SK-N-SH treated with all-trans-retinoic acid at 6 μM for 48 hours (cell line): Measurements from ENCODE around the gene E2F7.
"Not testable (repeated sequence)": the region's sequence is repeated elsewhere in the genome, so short reads cannot be mapped to it uniquely, and the experiment has no call there.

Source experiments
- ATAC-seq: fragments of 200-7000 bp; cut with Tn5 transposase; 3 replicates; pipeline ENCODE4 v1.9.1; 2020; ENCODE audit warnings: mild to moderate bottlenecking, moderate library complexity
- ARNTL ChIP-seq: fragments of 450-650 bp; formaldehyde crosslinking; IDR thresholded peaks from 2 replicates; pipeline ENCODE4 v1.5.0; 2020; ENCODE audit warnings: low read depth, mild to moderate bottlenecking, moderate library complexity, borderline replicate concordance
- BACH2 ChIP-seq: fragments of 250-450 bp; sonication (Bioruptor Pico); IDR thresholded peaks from 2 replicates; pipeline ENCODE4 v1.9.0; 2021; ENCODE audit warnings: mild to moderate bottlenecking, borderline replicate concordance
- CSDC2 ChIP-seq: fragments of 250-450 bp; sonication (Bioruptor Pico); IDR thresholded peaks from 2 replicates; pipeline ENCODE4 v1.5.0; 2020; ENCODE audit warnings: mild to moderate bottlenecking, moderate library complexity
- ESRRG ChIP-seq: fragments of 250-450 bp; sonication (Bioruptor Pico); IDR thresholded peaks from 2 replicates; pipeline ENCODE4 v1.6.1; 2021; ENCODE audit warnings: mild to moderate bottlenecking
- GLIS3 ChIP-seq: fragments of 250-450 bp; sonication (Bioruptor Pico); IDR thresholded peaks from 2 replicates; pipeline ENCODE4 v1.5.0; 2020; ENCODE audit warnings: mild to moderate bottlenecking, moderate library complexity
- ISL1 ChIP-seq: fragments of 250-450 bp; sonication (Bioruptor Pico); IDR thresholded peaks from 2 replicates; pipeline ENCODE4 v2.1.2; 2022; ENCODE audit warnings: mild to moderate bottlenecking, moderate library complexity
- PPARA ChIP-seq: fragments of 250-450 bp; sonication (Bioruptor Pico); IDR thresholded peaks from 2 replicates; pipeline ENCODE4 v1.5.0; 2020; ENCODE audit warnings: mild to moderate bottlenecking, borderline replicate concordance
- SNAI2 ChIP-seq: fragments of 250-450 bp; sonication (Bioruptor Pico); IDR thresholded peaks from 2 replicates; pipeline ENCODE4 v1.5.0; 2020; ENCODE audit warnings: mild to moderate bottlenecking, moderate library complexity
- TOX ChIP-seq: fragments of 250-450 bp; sonication (Bioruptor Pico); IDR thresholded peaks from 2 replicates; pipeline ENCODE4 v1.8.0; 2021; ENCODE audit warnings: mild to moderate bottlenecking, moderate library complexity, borderline replicate concordance
- ZC3H10 ChIP-seq: fragments of 250-450 bp; sonication (Bioruptor Pico); IDR thresholded peaks from 2 replicates; pipeline ENCODE4 v1.5.1; 2021; ENCODE audit warnings: mild to moderate bottlenecking, moderate library complexity
- ZFP3 ChIP-seq: fragments of 250-450 bp; sonication (Bioruptor Pico); IDR thresholded peaks from 2 replicates; pipeline ENCODE4 v1.5.0; 2020; ENCODE audit warnings: mild to moderate bottlenecking, moderate library complexity
- ZFP30 ChIP-seq: fragments of 450-650 bp; formaldehyde crosslinking; IDR thresholded peaks from 2 replicates; pipeline ENCODE4 v1.5.0; 2022; ENCODE audit warnings: mild to moderate bottlenecking, moderate library complexity
- ZNF565 ChIP-seq: fragments of 450-650 bp; formaldehyde crosslinking; conservative IDR thresholded peaks from 2 replicates; pipeline ENCODE4 v1.5.0; 2020; ENCODE audit warnings: low read depth, mild to moderate bottlenecking, moderate library complexity
- ZNF70 ChIP-seq: fragments of 450-650 bp; formaldehyde crosslinking; IDR thresholded peaks from 2 replicates; pipeline ENCODE4 v1.5.0; 2020; ENCODE audit warnings: mild to moderate bottlenecking, moderate library complexity
- ZNF8 ChIP-seq: fragments of 450-650 bp; formaldehyde crosslinking; IDR thresholded peaks from 2 replicates; pipeline ENCODE4 v1.5.0; 2020; ENCODE audit warnings: mild to moderate bottlenecking, moderate library complexity
- TF ChIP-seq, protein P1 (sequence below): fragments of 250-450 bp; sonication (Bioruptor Pico); IDR thresholded peaks from 2 replicates; pipeline ENCODE4 v1.8.0; 2021; ENCODE audit warnings: low read depth, mild to moderate bottlenecking, moderate library complexity, borderline replicate concordance
- TF ChIP-seq, protein P2 (sequence below): fragments of 250-450 bp; sonication (Bioruptor Pico); IDR thresholded peaks from 2 replicates; pipeline ENCODE4 v1.5.1; 2020; ENCODE audit warnings: low read depth, mild to moderate bottlenecking, moderate library complexity
- TF ChIP-seq, protein P3 (sequence below): fragments of 250-450 bp; sonication (Bioruptor Pico); IDR thresholded peaks from 2 replicates; pipeline ENCODE4 v1.5.0; 2020; ENCODE audit warnings: mild to moderate bottlenecking, moderate library complexity
- TF ChIP-seq, protein P4 (sequence below): fragments of 250-450 bp; sonication (Bioruptor Pico); IDR thresholded peaks from 2 replicates; pipeline ENCODE4 v1.5.1; 2021; ENCODE audit warnings: mild to moderate bottlenecking, moderate library complexity
- TF ChIP-seq, protein P5 (sequence below): fragments of 250-450 bp; sonication (Bioruptor Pico); IDR thresholded peaks from 2 replicates; pipeline ENCODE4 v1.8.0; 2020; ENCODE audit warnings: mild to moderate bottlenecking, moderate library complexity, borderline replicate concordance

E2F7 gene

DNA sequence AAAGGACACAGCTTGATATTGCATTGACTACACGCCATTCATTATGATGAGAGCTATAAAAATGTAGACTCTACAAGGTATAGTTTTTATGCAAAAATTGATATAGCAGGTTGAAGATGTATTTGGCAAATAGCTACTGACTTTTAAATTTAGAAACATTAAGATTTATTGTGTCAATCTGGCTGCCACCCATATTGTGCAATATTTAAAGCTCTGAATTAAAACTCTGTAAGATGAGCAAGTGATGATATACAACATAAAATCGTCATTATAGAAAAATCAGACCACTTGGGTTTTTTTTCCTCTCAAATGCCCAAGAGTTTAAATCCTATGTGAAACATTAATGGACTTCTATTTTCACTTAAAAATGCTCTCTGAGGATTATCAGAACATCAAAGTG lies 36.8 kb upstream of the E2F7 start (continued):
- TF ChIP-seq, protein P1, sequence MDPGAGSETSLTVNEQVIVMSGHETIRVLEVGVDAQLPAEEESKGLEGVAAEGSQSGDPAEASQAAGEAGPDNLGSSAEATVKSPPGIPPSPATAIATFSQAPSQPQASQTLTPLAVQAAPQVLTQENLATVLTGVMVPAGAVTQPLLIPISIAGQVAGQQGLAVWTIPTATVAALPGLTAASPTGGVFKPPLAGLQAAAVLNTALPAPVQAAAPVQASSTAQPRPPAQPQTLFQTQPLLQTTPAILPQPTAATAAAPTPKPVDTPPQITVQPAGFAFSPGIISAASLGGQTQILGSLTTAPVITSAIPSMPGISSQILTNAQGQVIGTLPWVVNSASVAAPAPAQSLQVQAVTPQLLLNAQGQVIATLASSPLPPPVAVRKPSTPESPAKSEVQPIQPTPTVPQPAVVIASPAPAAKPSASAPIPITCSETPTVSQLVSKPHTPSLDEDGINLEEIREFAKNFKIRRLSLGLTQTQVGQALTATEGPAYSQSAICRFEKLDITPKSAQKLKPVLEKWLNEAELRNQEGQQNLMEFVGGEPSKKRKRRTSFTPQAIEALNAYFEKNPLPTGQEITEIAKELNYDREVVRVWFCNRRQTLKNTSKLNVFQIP (CRISPR knock-in tag) = no peak
- TF ChIP-seq ZNF565 (CRISPR knock-in tag) (no peak), TOX (CRISPR knock-in tag) (no peak), CSDC2 (CRISPR knock-in tag) (no peak), ZNF8 (CRISPR knock-in tag) (no peak), PPARA (CRISPR knock-in tag) (no peak), ISL1 (CRISPR knock-in tag) (no peak), ZFP30 (CRISPR knock-in tag) (no peak)
- TF ChIP-seq, protein P2, sequence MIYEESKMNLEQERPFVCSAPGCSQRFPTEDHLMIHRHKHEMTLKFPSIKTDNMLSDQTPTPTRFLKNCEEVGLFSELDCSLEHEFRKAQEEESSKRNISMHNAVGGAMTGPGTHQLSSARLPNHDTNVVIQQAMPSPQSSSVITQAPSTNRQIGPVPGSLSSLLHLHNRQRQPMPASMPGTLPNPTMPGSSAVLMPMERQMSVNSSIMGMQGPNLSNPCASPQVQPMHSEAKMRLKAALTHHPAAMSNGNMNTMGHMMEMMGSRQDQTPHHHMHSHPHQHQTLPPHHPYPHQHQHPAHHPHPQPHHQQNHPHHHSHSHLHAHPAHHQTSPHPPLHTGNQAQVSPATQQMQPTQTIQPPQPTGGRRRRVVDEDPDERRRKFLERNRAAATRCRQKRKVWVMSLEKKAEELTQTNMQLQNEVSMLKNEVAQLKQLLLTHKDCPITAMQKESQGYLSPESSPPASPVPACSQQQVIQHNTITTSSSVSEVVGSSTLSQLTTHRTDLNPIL (CRISPR knock-in tag) = no peak
- TF ChIP-seq, all 23 proteins: peak for 0

DNA sequence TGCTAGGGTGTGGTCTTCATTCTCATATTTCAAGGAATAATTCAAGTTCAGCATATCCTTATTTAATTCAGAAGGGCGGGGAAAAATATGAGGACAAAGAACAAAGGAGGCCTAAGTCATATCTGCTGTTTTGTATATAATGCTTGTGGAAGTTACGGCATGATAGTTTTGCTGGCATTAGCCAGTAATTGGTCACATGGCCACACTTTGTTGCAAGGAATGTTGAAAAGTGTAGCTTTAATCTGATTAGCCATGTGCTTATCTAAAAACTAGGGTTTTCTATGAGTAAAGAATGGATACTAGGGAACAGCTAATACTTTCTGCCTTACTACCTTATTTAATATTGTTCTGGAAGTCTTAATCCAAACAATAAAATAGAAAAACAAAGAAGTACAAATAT lies 34.4 kb upstream of the E2F7 start:
- no peak for ATAC-seq

DNA sequence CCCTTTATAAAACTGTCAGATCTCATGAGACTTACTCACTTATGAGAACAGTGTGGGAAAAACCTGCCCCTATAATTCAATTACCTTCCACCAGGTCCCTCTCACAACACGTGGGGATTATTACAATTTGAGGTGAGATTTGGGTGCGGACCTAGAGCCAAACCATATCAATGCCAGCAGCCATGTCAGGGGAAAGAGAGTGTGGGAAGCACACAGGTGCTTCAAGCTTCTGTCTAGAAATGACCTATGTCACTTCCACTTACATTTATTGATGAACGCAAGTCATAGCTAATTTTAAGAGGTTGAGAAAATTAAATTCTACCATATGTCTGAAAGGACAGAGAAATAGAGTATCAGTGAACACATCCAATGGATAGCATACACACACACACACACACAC lies 32.5 kb upstream of the E2F7 start:
- no peak for ATAC-seq
- TF ChIP-seq GLIS3 (CRISPR knock-in tag) = no peak
- TF ChIP-seq CSDC2 (CRISPR knock-in tag) = no peak
- TF ChIP-seq, all 23 proteins: peak for 0

More for the DNA sequence above, 34.4 kb upstream of the E2F7 start:
- no peak for TF ChIP-seq TOX (CRISPR knock-in tag)
- peak; percentile 72 for TF ChIP-seq ISL1 (CRISPR knock-in tag)

DNA sequence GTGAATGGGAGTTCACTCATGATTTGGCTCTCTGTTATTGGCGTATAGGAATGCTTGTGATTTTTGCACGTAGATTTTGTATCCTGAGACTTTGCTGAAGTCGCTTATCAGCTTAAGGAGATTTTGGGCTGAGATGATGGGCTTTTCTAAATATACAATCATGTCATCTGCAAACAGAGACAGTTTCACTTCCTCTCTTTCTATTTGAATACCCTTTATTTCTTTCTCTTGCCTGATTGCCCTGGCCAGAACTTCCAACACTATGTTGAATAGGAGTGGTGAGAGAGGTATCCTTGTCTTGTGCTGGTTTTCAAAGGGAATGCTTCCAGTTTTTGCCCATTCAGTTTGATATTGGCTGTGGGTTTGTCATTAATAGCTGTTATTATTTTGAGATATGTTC lies 26.9 kb upstream of the E2F7 start:
- not testable (repeated sequence) for ATAC-seq

DNA sequence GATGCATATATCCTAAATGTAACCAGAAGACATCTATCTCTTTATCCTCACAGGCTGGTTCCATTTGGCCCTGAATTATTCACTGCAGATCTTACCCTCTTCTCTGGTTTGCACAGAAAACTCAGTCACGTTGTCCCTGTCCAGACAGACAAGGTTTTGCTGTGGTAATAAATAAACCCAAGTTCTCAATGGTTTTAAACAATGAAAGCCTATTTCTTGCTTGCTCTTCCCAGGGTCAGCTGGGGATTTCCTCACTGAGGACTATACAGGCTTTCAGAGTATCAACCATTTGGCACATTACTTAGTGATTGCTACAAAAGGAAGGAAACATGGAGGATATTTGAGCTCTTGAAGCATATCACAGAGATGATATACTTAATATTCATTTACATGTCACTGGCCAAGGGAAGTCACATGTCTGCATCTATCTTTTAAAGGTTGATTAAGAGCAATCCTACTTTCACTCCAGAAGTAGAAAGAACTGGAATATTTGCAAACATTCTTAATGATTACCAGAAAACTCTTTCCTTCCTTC lies 24.4 kb upstream of the E2F7 start:
- ATAC-seq = no peak
- no peak for TF ChIP-seq ZNF8 (CRISPR knock-in tag)
- no peak for TF ChIP-seq ESRRG (CRISPR knock-in tag)
- no peak for TF ChIP-seq TOX (CRISPR knock-in tag)
- no peak for TF ChIP-seq ZFP3 (CRISPR knock-in tag)
- TF ChIP-seq, protein P3, sequence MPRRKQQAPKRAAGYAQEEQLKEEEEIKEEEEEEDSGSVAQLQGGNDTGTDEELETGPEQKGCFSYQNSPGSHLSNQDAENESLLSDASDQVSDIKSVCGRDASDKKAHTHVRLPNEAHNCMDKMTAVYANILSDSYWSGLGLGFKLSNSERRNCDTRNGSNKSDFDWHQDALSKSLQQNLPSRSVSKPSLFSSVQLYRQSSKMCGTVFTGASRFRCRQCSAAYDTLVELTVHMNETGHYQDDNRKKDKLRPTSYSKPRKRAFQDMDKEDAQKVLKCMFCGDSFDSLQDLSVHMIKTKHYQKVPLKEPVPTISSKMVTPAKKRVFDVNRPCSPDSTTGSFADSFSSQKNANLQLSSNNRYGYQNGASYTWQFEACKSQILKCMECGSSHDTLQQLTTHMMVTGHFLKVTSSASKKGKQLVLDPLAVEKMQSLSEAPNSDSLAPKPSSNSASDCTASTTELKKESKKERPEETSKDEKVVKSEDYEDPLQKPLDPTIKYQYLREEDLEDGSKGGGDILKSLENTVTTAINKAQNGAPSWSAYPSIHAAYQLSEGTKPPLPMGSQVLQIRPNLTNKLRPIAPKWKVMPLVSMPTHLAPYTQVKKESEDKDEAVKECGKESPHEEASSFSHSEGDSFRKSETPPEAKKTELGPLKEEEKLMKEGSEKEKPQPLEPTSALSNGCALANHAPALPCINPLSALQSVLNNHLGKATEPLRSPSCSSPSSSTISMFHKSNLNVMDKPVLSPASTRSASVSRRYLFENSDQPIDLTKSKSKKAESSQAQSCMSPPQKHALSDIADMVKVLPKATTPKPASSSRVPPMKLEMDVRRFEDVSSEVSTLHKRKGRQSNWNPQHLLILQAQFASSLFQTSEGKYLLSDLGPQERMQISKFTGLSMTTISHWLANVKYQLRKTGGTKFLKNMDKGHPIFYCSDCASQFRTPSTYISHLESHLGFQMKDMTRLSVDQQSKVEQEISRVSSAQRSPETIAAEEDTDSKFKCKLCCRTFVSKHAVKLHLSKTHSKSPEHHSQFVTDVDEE (CRISPR knock-in tag) = no peak
- TF ChIP-seq ZNF70 = no peak

DNA sequence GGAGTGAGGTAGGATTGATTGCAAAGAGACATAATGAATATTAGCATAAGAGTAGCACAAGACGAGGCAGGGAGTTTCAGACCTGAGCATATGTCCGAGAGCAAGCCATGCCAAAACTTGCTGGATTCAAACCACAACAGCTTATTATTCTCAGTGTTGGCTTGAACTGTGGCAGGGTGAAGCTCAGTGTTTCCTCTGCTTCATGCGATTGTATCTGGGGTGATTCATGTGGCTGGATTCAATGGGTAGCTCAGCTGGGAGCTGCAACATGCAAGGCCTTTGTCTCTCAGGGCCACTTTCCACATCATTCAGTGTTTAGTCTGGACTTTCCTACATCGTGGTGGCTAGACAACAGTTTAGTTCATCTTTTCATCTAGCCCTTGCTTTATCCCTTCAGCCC lies 22.1 kb upstream of the E2F7 start:
- ATAC-seq = peak; percentile 67
- TF ChIP-seq, protein P3 (CRISPR knock-in tag) = no peak
- TF ChIP-seq ZNF8 (CRISPR knock-in tag) = no peak
- TF ChIP-seq ARNTL (CRISPR knock-in tag) = no peak
- no peak for TF ChIP-seq PPARA (CRISPR knock-in tag)
- no peak for TF ChIP-seq ZFP3 (CRISPR knock-in tag)
- TF ChIP-seq, protein P4, sequence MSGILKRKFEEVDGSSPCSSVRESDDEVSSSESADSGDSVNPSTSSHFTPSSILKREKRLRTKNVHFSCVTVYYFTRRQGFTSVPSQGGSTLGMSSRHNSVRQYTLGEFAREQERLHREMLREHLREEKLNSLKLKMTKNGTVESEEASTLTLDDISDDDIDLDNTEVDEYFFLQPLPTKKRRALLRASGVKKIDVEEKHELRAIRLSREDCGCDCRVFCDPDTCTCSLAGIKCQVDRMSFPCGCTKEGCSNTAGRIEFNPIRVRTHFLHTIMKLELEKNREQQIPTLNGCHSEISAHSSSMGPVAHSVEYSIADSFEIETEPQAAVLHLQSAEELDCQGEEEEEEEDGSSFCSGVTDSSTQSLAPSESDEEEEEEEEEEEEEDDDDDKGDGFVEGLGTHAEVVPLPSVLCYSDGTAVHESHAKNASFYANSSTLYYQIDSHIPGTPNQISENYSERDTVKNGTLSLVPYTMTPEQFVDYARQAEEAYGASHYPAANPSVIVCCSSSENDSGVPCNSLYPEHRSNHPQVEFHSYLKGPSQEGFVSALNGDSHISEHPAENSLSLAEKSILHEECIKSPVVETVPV (CRISPR knock-in tag) = no peak
- TF ChIP-seq ZC3H10 = no peak
- TF ChIP-seq TOX (CRISPR knock-in tag) = no peak
- no peak for TF ChIP-seq ESRRG (CRISPR knock-in tag)
- TF ChIP-seq, protein P5, sequence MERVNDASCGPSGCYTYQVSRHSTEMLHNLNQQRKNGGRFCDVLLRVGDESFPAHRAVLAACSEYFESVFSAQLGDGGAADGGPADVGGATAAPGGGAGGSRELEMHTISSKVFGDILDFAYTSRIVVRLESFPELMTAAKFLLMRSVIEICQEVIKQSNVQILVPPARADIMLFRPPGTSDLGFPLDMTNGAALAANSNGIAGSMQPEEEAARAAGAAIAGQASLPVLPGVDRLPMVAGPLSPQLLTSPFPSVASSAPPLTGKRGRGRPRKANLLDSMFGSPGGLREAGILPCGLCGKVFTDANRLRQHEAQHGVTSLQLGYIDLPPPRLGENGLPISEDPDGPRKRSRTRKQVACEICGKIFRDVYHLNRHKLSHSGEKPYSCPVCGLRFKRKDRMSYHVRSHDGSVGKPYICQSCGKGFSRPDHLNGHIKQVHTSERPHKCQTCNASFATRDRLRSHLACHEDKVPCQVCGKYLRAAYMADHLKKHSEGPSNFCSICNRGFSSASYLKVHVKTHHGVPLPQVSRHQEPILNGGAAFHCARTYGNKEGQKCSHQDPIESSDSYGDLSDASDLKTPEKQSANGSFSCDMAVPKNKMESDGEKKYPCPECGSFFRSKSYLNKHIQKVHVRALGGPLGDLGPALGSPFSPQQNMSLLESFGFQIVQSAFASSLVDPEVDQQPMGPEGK (CRISPR knock-in tag) = no peak
- TF ChIP-seq BACH2 (CRISPR knock-in tag) = no peak
- no peak for TF ChIP-seq ZNF70
- no peak for TF ChIP-seq SNAI2
